GM19099 (cell line): ENCODE data around the gene TBC1D30.

Experiments
- POLR2A ChIP-seq: IDR thresholded peaks from 3 replicates; pipeline ENCODE4 v1.6.1; 2011; ENCODE audit warnings: low read depth; ENCODE audit not compliant: insufficient read length; ENCODE audit errors: extremely low read depth

The TBC1D30 gene

DNA sequence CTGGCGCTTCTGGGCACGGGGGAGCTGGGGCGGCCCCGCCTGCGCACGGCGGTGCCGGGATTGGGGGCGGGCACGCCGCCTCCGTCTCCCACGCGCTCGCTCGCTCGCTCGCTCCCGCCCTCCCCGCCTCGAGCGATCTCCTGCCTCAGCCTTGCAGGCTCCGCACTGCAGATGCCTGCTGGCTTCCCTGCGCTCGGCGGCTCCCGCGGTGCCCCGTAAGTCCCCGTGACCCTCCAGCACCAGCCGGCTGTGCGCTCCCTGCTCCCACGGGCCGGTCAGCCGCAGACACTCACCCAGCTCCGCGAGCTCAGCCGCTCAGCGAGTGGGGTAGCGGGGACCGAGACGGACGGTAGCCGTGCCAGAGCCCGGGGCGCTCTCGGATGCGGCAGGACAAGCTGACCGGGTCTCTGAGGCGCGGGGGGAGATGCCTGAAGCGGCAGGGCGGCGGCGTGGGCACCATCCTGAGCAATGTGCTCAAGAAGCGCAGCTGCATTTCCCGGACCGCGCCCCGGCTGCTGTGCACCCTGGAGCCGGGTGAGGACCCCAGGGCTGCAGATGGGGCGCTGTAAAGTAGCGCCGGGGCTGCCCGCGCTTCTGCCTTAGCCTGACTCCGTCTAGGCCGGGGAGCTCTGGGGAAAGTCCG is at the start of gene TBC1D30:
TSS of gene TBC1D30 (plus strand) at position 148 of the 643 bp plus-strand sequence. CDS start at position 381, 233 bp downstream.
- no peak for TF ChIP-seq POLR2A

GRCh38 chr12:64779354-64779974 is 45.0 kb upstream of the TBC1D30 start:
- no peak for TF ChIP-seq POLR2A

DNA sequence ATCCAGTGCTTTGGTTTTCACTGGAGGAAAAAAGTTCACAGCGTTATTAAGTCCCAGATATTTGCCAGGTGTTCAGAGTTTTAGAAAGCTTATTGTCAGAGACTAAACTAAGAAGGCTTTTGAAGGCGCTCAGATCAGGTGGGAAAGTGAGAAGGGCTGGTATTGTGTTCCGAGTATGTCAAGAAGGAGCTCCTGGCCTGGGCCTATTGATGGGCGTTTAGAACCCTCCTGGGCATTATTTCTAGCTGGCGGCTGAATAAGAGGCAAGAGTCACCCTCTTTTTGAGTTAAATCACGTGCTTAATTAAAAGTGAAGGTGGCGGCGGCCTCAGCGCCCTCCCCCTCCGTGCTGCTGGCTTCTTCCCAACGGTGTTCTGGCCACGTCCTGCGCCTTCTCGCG is 44.3 kb upstream of the TBC1D30 start:
- TF ChIP-seq POLR2A, result no peak

- no peak for TF ChIP-seq POLR2A
Measured at GRCh38 chr12:64780531-64781279, 43.7 kb upstream of the TBC1D30 start.

DNA sequence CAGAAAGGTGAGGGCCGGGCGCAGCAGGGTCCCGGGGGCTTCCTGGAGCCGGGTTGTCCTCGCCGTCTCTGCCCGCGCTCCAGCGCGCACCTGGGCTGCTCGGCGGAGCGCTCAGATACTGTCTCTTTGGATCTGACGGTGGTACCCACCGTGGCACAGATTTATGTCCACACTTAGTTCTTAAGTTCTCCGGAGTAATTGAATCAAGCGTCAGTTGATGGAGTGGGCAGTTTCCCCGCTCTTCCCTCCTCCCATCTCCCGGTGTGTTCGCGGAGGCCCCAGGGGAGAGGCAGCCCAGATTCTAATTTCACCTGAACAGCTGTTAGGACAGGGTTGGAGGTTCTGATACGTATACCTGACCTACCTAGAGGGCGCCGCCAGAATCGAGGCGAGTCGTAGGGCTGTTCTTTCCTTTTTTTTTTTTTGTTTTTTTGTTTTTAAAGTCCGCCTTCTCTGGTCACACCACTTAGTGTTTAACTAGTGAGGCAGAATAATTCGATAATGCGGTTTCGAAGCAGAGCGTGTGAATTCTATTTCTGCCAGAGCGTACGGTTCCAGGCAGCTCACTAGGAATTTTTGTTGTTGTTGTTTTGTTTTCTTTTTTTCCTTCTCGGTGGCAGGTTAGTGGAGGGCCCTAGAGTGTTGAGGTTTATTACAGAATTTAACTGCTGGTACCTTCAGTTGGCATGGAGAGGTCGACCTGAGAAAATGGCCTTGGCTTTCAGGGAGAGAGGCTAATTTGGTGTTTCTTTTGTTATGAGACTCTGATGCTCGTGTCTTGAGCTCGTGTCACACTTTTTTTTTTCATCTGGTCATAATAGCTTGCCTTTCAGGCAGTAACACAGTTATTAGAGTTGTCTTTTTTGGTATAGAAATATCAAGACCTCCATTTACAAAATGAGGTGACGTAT is 42.9 kb upstream of the TBC1D30 start:
- TF ChIP-seq POLR2A, result no peak

DNA sequence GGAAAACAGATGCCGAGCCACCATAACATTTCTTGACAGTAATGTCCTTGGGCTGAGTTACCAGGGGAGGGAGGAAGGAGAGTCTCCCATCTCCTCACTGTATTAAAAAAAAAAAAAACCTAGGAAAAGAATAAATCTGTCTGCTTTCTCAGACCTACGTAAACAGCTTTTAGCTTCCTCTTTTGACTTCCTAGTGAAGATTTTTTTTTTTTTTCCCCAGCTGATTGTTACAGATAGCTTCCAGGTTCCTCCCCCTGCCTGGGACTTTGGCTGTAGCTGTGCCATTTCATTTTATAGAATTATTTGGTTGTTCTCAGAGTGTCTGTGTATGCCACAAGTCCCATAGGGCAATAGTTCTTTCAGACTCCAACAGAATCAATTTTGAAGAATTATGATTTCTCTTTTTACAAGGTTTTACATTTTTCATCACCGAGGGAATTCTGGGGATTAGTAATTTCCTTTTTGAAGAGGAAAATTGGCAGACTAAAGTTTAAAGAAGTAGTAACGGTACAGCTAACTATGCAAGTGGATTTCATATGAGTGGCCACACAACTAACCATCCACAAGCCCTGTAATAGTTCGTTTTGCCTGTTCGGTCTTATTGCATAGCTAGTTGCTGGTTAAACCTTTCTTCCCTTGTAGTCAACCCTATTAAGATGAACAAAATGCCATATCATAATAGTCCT is 42.1 kb upstream of the TBC1D30 start:
- TF ChIP-seq POLR2A, result no peak

- TF ChIP-seq POLR2A, result no peak
Measured at GRCh38 chr12:64785838-64786237, 38.6 kb upstream of the TBC1D30 start.

- TF ChIP-seq POLR2A, result no peak
Measured at GRCh38 chr12:64790166-64790565, 34.3 kb upstream of the TBC1D30 start.

- TF ChIP-seq POLR2A, result no peak
Measured at GRCh38 chr12:64791036-64791435, 33.4 kb upstream of the TBC1D30 start.

GRCh38 chr12:64792128-64792527 is 32.3 kb upstream of the TBC1D30 start:
- no peak for TF ChIP-seq POLR2A

GRCh38 chr12:64793610-64794009 is 30.8 kb upstream of the TBC1D30 start:
- no peak for TF ChIP-seq POLR2A

DNA sequence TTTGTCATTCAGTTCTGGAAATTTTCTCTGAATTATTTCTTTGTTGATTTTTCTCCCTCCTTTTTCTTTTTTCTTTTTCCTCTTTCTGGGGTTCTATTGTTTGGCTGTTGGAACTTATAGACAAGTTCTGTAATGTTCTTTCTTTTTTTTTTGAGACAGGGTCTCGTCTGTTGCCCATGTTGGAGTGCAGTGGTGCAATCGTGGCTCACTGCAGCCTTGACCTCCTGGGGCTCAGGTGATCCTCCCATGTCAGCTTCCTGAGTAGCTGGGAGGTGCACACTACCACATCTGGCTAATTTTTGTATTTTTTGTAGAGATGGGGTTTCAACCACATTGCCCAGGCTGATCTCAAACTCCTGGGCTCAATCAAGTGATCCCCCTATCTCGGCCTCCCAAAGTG is 30.1 kb upstream of the TBC1D30 start:
- no peak for TF ChIP-seq POLR2A

DNA sequence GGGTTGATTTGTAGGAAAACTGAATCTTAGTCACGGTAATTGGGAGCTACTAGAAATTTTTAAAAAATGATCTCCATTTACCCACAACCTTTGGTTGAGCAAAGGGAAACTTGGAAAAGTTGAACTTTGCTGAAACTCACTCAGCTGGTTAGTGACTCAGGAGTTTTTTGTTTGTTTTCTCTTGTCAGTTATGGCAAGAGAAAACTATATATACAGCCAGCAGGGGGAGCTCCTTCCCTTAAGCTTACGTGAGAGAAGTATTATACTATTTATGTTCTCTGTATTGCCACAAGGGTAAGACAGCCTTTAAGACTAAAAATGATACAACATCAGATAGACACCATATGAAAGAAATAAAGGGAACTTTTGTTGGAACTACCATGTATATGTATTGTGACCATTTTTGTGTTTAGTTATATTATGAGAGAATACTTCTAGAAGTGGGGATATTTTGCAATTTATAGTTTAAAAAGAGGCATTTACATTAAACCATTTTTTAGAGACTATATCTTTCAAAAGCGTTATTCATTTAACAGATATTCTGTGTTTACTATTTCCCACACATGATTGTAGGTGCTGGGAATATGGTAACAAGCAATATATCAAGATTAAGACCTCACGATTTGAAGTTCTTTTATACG is 28.1 kb upstream of the TBC1D30 start:
- no peak for TF ChIP-seq POLR2A

DNA sequence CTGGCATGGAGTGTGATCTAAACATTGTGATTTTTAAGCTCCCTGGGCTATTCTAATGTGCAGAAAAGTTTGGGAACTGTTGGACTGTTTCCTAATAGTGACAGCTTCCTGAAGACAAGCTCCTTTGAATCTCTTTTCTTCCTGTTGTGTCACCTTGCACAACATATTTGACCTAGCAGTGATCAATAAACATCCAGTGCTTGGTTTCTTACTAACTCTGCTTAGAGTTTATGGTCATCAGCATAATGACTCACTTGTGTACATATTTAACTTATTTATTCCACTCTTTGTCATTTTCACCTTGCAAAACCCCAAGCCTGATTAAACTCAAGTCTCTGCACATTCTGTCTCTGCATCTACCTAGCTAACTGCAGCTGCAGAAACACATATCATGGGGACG is 27.3 kb upstream of the TBC1D30 start:
- no peak for TF ChIP-seq POLR2A
